GM19397 (cell line): ENCODE measurements around the gene SPSB3.

Source experiments
- ATAC-seq: cut with Tn5 transposase; IDR thresholded peaks from one replicate; pipeline ENCODE4 v1.9.1; 2021; ENCODE audit warnings: mild to moderate bottlenecking, moderate library complexity; ENCODE audit not compliant: unreplicated experiment

SPSB3 gene

GRCh38 chr16:1765826-1766225 lies 16.5 kb downstream of the SPSB3 start:
- ATAC-seq = no peak

GRCh38 chr16:1764971-1765370 lies 17.4 kb downstream of the SPSB3 start:
- no peak for ATAC-seq

GRCh38 chr16:1763521-1764511 lies 18.6 kb downstream of the SPSB3 start:
- no peak for ATAC-seq

GRCh38 chr16:1762879-1763520 lies 19.4 kb downstream of the SPSB3 start:
- no peak for ATAC-seq

GRCh38 chr16:1762196-1762878 lies 20.0 kb downstream of the SPSB3 start:
- ATAC-seq = no peak

- ATAC-seq = no peak
Observed at GRCh38 chr16:1761751-1762150, 20.6 kb downstream of the SPSB3 start.

GRCh38 chr16:1760911-1761310 lies 21.5 kb downstream of the SPSB3 start:
- ATAC-seq = no peak

GRCh38 chr16:1759511-1759910 lies 22.9 kb downstream of the SPSB3 start:
- no peak for ATAC-seq

- no peak for ATAC-seq
Observed at GRCh38 chr16:1758923-1759322, 23.4 kb downstream of the SPSB3 start.

- no peak for ATAC-seq
Observed at GRCh38 chr16:1757714-1758461, 24.5 kb downstream of the SPSB3 start.

- ATAC-seq = no peak
Observed at GRCh38 chr16:1754204-1754603, 28.2 kb downstream of the SPSB3 start.

GRCh38 chr16:1752853-1753252 lies 29.5 kb downstream of the SPSB3 start:
- no peak for ATAC-seq

GRCh38 chr16:1751946-1752345 lies 30.4 kb downstream of the SPSB3 start:
- no peak for ATAC-seq

GRCh38 chr16:1749152-1750117 lies 32.9 kb downstream of the SPSB3 start:
- no peak for ATAC-seq

GRCh38 chr16:1747934-1748333 lies 34.4 kb downstream of the SPSB3 start:
- ATAC-seq = no peak

GRCh38 chr16:1746693-1747195 lies 35.6 kb downstream of the SPSB3 start:
- no peak for ATAC-seq

- ATAC-seq = no peak
Observed at GRCh38 chr16:1745900-1746692, 36.3 kb downstream of the SPSB3 start.

- no peak for ATAC-seq
Observed at GRCh38 chr16:1745181-1745899, 37.0 kb downstream of the SPSB3 start.
